GM23248 (cell line): ENCODE results near the gene MSX1. TPM values are rescaled to one million over a fixed set of nuclear protein-coding genes. Genes with fewer than 3 reads are reported as not detected.

Experiments
- DNase-seq: peaks from one replicate; pipeline ENCODE4 v3.0.0-alpha.2; 2015
- H2AFZ ChIP-seq: fragments of 200-600 bp; sonication (generic); 2 replicates; pipeline ENCODE4 v1.6.1; 2016; ENCODE audit warnings: antibody characterized with exemption
- H3F3A ChIP-seq: fragments of 200-600 bp; sonication (generic); 2 replicates; pipeline ENCODE4 v1.6.1; 2016; ENCODE audit warnings: mild to moderate bottlenecking, antibody characterized with exemption, mixed run types; ENCODE audit not compliant: insufficient read depth
- H3K27ac ChIP-seq: fragments of 200-600 bp; sonication (generic); 2 replicates; pipeline ENCODE4 v1.5.1; 2016; ENCODE audit warnings: mild to moderate bottlenecking
- H3K27me3 ChIP-seq: fragments of 200-600 bp; sonication (generic); replicated peaks from 2 replicates; pipeline ENCODE4 v1.6.1; 2016; ENCODE audit warnings: mild to moderate bottlenecking; ENCODE audit not compliant: insufficient read depth
- H3K36me3 ChIP-seq: fragments of 200-600 bp; sonication (generic); 2 replicates; pipeline ENCODE4 v1.6.1; 2016; ENCODE audit warnings: low read depth, mild to moderate bottlenecking
- H3K4me1 ChIP-seq: fragments of 200-600 bp; sonication (generic); 2 replicates; pipeline ENCODE4 v1.6.1; 2016; ENCODE audit warnings: mild to moderate bottlenecking; ENCODE audit not compliant: insufficient read depth
- H3K4me2 ChIP-seq: fragments of 200-600 bp; sonication (generic); one replicate; pipeline ENCODE4 v1.6.1; 2016; ENCODE audit warnings: mild to moderate bottlenecking; ENCODE audit not compliant: unreplicated experiment
- H3K4me3 ChIP-seq: fragments of 200-600 bp; sonication (generic); 2 replicates; pipeline ENCODE4 v1.5.1; 2016; ENCODE audit warnings: mild to moderate bottlenecking
- H3K79me2 ChIP-seq: fragments of 200-600 bp; sonication (generic); 2 replicates; pipeline ENCODE4 v1.6.1; 2016; ENCODE audit warnings: mild to moderate bottlenecking; ENCODE audit not compliant: insufficient read depth
- H3K9ac ChIP-seq: fragments of 200-600 bp; sonication (generic); 2 replicates; pipeline ENCODE4 v1.6.1; 2016; ENCODE audit warnings: mild to moderate bottlenecking
- H3K9me2 ChIP-seq: fragments of 200-600 bp; sonication (generic); 2 replicates; pipeline ENCODE4 v1.6.1; 2016; ENCODE audit warnings: mixed run types, mild to moderate bottlenecking, moderate library complexity; ENCODE audit not compliant: insufficient read depth
- H3K9me3 ChIP-seq: fragments of 200-600 bp; sonication (generic); one replicate; pipeline ENCODE4 v1.6.1; 2017; ENCODE audit warnings: low read depth
- H4K20me1 ChIP-seq: fragments of 200-600 bp; sonication (generic); 2 replicates; pipeline ENCODE4 v1.6.0; 2016; ENCODE audit not compliant: insufficient read depth
- EZH2 ChIP-seq: fragments of 200-600 bp; sonication (generic); IDR thresholded peaks from 2 replicates; pipeline ENCODE4 v1.6.1; 2018; ENCODE audit warnings: antibody characterized with exemption, mild to moderate bottlenecking; ENCODE audit not compliant: insufficient read depth, poor library complexity, severe bottlenecking
- EZH2phosphoT487 ChIP-seq: fragments of 200-600 bp; sonication (generic); IDR thresholded peaks from 2 replicates; pipeline ENCODE4 v1.6.1; 2018; ENCODE audit warnings: antibody characterized with exemption, moderate library complexity, mild to moderate bottlenecking, low read depth; ENCODE audit not compliant: insufficient read depth
- WGBS, 2 experiments: methylation state at CpG; one replicate each; pipeline ENCODE4 v1.1.6; 2015 to 2017; ENCODE audit warnings: low lambda C conversion rate in 2 of 2, low coverage in 1 of 2; ENCODE audit errors: missing lambda C conversion rate in 2 of 2; 5-methylcytosine and 5-hydroxymethylcytosine counted together
- in situ Hi-C: fragments of 300-500 bp; cut with MboI; formaldehyde crosslinking; loops from 2 replicates; pipeline ENCODE4 v1.15.0; 2020
- polyA plus RNA-seq: library from polyadenylated mRNA; unstranded; fragments of >200 nt; fragmentation: Nextera tagmentation; extraction: Ambion mirVana; gene quantifications from 2 replicates; pipeline ENCODE4 v1.2.1, GENCODE V29; 2016
- total RNA-seq: library from RNA; depleted of rRNA; stranded (reverse); fragments of >200 nt; shearing (Covaris generic); gene quantifications from 2 replicates; pipeline ENCODE4 v1.2.3, GENCODE V29; 2014

The MSX1 gene
- total and polyA plus RNA-seq, 2 experiments from 2014 or later: 17.2 to 32.1 TPM

GRCh38 chr4:4873203-4873602 is 13.7 kb downstream of the MSX1 start:
- no peaks in the 10 kb centered on the region for H3K9me3 ChIP-seq
- H4K20me1 ChIP-seq: no peaks in the 10 kb centered on the region
- H3K4me2 ChIP-seq: no peak overlapping the region
- no peak for DNase-seq
- no peak for TF ChIP-seq EZH2
- TF ChIP-seq EZH2phosphoT487: no peak
- no peak overlapping the region for H3K27ac ChIP-seq
- H3K4me1 ChIP-seq: peaks cover 12% of the 10 kb centered on the region
- H3K9me2 ChIP-seq: no peaks in the 10 kb centered on the region
- no peaks in the 10 kb centered on the region for H3K36me3 ChIP-seq
- WGBS, 2 experiments: 82 to 86% methylated on average over 11 of the region's 11 CpGs
- no peaks in the 10 kb centered on the region for H3F3A ChIP-seq
- H3K79me2 ChIP-seq: no peaks in the 10 kb centered on the region
- in situ Hi-C loops: no loop called here
- H3K4me3 ChIP-seq: no peak overlapping the region
- H3K9ac ChIP-seq: no peak overlapping the region
- no peak overlapping the region for H2AFZ ChIP-seq
- H3K27me3 ChIP-seq: peaks cover 46% of the 10 kb centered on the region

DNA sequence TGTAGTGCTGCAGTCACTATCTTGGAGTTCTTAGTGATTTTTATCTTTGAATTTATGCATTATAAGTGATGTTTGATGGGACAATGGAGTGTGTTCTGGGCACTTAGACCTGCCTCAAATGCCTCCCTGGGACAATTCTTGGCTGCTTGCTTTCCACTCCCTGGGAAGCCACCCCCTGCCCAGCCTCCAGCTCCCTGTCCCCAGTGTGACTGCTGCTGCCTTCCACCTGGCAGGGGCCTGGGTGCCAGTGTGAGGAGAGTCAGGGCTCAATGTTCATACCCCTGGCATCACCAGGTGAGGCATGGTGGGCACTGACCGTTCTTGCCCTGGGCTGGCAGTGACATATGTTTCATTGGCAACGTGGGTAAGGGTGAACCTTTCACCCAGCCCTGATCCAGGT is 14.8 kb downstream of the MSX1 start:
- Histone ChIP-seq H3K79me2 (no peaks in the 10 kb centered on the region), H3K4me3 (no peak overlapping the region), H3F3A (peaks cover 5% of the 10 kb centered on the region; the same call in 1 of the 2 replicates), H3K9ac (no peak overlapping the region), H3K36me3 (no peaks in the 10 kb centered on the region), H3K4me2 (no peak overlapping the region), H3K9me2 (no peaks in the 10 kb centered on the region), H3K4me1 (peaks cover 12% of the 10 kb centered on the region), H3K27me3 (peaks cover 43% of the 10 kb centered on the region), H3K9me3 (no peaks in the 10 kb centered on the region), H3K27ac (no peak overlapping the region), H2AFZ (no peak overlapping the region), H4K20me1 (no peaks in the 10 kb centered on the region)
- TF ChIP-seq EZH2 (no peak), EZH2phosphoT487 (no peak)
- 28 to 34% methylated on average over 2 of the region's 2 CpGs for WGBS, 2 experiments
- in situ Hi-C loops: no loop called here
- no peak for DNase-seq

GRCh38 chr4:4875147-4875546 is 15.7 kb downstream of the MSX1 start:
- Histone ChIP-seq H3K27me3 (peaks cover 35% of the 10 kb centered on the region), H3K36me3 (no peaks in the 10 kb centered on the region), H3F3A (peaks cover 12% of the 10 kb centered on the region; the same call in 1 of the 2 replicates), H3K4me2 (no peak overlapping the region), H2AFZ (no peak overlapping the region), H3K9ac (no peak overlapping the region), H3K4me3 (no peak overlapping the region), H3K27ac (no peak overlapping the region), H4K20me1 (no peaks in the 10 kb centered on the region), H3K9me2 (no peaks in the 10 kb centered on the region), H3K79me2 (no peaks in the 10 kb centered on the region), H3K9me3 (no peaks in the 10 kb centered on the region), H3K4me1 (peaks cover 15% of the 10 kb centered on the region)
- in situ Hi-C loops: no loop called here
- WGBS, 2 experiments: 46 to 56% methylated on average over 5 of the region's 5 CpGs
- no peak for TF ChIP-seq EZH2phosphoT487
- no peak for TF ChIP-seq EZH2
- DNase-seq: no peak

DNA sequence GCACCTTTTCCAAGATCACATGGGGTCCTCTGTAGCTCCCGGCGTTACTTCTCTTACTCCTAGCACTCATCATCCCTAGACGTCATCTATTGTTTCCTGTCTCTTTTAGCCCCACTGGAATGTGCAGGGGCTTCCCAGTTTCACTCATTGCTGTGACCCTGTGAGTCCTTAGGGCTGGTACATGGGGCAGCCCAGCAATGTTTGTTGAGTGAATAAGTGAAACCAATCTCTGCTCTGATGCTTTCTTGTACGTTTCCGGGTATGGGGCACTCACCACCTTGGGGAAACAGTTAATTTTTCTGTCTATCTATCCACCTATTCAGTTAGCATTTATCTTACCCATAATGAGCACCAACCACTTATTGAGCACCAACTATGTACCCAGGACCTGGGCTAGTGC is 16.1 kb downstream of the MSX1 start:
- in situ Hi-C loops: no loop called here
- Histone ChIP-seq H3K9ac (no peak overlapping the region), H3K36me3 (no peaks in the 10 kb centered on the region), H3K4me2 (no peak overlapping the region), H4K20me1 (no peaks in the 10 kb centered on the region), H3K9me2 (no peaks in the 10 kb centered on the region), H3K27ac (no peak overlapping the region), H2AFZ (no peak overlapping the region), H3K9me3 (no peaks in the 10 kb centered on the region), H3K27me3 (peaks cover 31% of the 10 kb centered on the region), H3K79me2 (no peaks in the 10 kb centered on the region), H3K4me3 (no peak overlapping the region), H3K4me1 (peaks cover 13% of the 10 kb centered on the region), H3F3A (peaks cover 12% of the 10 kb centered on the region; the same call in 1 of the 2 replicates)
- TF ChIP-seq EZH2 (no peak), EZH2phosphoT487 (no peak)
- 80 to 87% methylated on average over 5 of the region's 5 CpGs for WGBS, 2 experiments
- no peak for DNase-seq
